HepG2 (cell line): ENCODE measurements around the gene RABEPK. TPM values are rescaled to one million over a fixed set of nuclear protein-coding genes. Genes with fewer than 3 reads are reported as not detected.

ENCODE experiments used
- ATF5 ChIP-seq: sonication (generic); formaldehyde crosslinking; IDR thresholded peaks from 2 replicates; pipeline ENCODE4 v1.4.0; 2020; ENCODE audit warnings: mild to moderate bottlenecking, low read depth, missing genetic modification reagents
- CENPBD1 ChIP-seq: sonication (generic); formaldehyde crosslinking; IDR thresholded peaks from 2 replicates; pipeline ENCODE4 v1.8.0; 2022; ENCODE audit warnings: missing genetic modification reagents, low read depth, mild to moderate bottlenecking, borderline replicate concordance
- GMEB2 ChIP-seq: IDR thresholded peaks from 2 replicates; pipeline ENCODE4 v1.6.1; 2016; ENCODE audit warnings: missing biosample characterization, missing genetic modification reagents, low read depth
- IRF1 ChIP-seq: sonication (generic); formaldehyde crosslinking; IDR thresholded peaks from 2 replicates; pipeline ENCODE4 v1.4.0; 2020; ENCODE audit warnings: low read depth, mild to moderate bottlenecking, missing genetic modification reagents
- KDM5A ChIP-seq: fragments of 200-600 bp; sonication (generic); IDR thresholded peaks from 2 replicates; pipeline ENCODE4 v1.7.0; 2018; ENCODE audit warnings: antibody characterized with exemption, mild to moderate bottlenecking, low read length, borderline replicate concordance
- MATR3 ChIP-seq: sonication (generic); formaldehyde crosslinking; IDR thresholded peaks from 2 replicates; pipeline ENCODE4 v1.4.0; 2020; ENCODE audit warnings: missing genetic modification reagents
- MLLT10 ChIP-seq: sonication (generic); formaldehyde crosslinking; IDR thresholded peaks from 2 replicates; pipeline ENCODE4 v1.4.0; 2020; ENCODE audit warnings: missing genetic modification reagents
- PHF20 ChIP-seq: sonication (generic); formaldehyde crosslinking; IDR thresholded peaks from 2 replicates; pipeline ENCODE4 v1.5.0; 2020; ENCODE audit warnings: mild to moderate bottlenecking, missing genetic modification reagents
- PRPF4 ChIP-seq: fragments of 200-400 bp; formaldehyde crosslinking; IDR thresholded peaks from 2 replicates; pipeline ENCODE4 v1.6.1; 2016; ENCODE audit warnings: low read length, low read depth; ENCODE audit not compliant: poor library complexity, severe bottlenecking
- RXRB ChIP-seq: IDR thresholded peaks from 2 replicates; pipeline ENCODE4 v1.6.1; 2016; ENCODE audit warnings: borderline replicate concordance, missing genetic modification reagents, missing compliant biosample characterization
- SALL2 ChIP-seq: sonication (generic); formaldehyde crosslinking; IDR thresholded peaks from 2 replicates; pipeline ENCODE4 v1.8.1; 2023; ENCODE audit warnings: mild to moderate bottlenecking, missing genetic modification reagents, inconsistent platforms
- SNRNP70 ChIP-seq: fragments of 200-400 bp; formaldehyde crosslinking; IDR thresholded peaks from 2 replicates; pipeline ENCODE4 v1.6.1; 2017; ENCODE audit warnings: mild to moderate bottlenecking, low read depth, low read length, moderate library complexity
- SP2 ChIP-seq: sonication (generic); formaldehyde crosslinking; IDR thresholded peaks from 2 replicates; pipeline ENCODE4 v1.5.1; 2020; ENCODE audit warnings: mild to moderate bottlenecking, missing genetic modification reagents
- TCF7 ChIP-seq: sonication (generic); IDR thresholded peaks from 2 replicates; pipeline ENCODE4 v1.6.1; 2016; ENCODE audit warnings: antibody characterized with exemption, low read depth
- TRAFD1 ChIP-seq: sonication (generic); formaldehyde crosslinking; IDR thresholded peaks from 2 replicates; pipeline ENCODE4 v1.5.1; 2020; ENCODE audit warnings: missing genetic modification reagents, mild to moderate bottlenecking, borderline replicate concordance
- YEATS2 ChIP-seq: sonication (generic); formaldehyde crosslinking; IDR thresholded peaks from 2 replicates; pipeline ENCODE4 v1.4.0; 2020; ENCODE audit warnings: missing genetic modification reagents, borderline replicate concordance
- ZNF333 ChIP-seq: sonication (generic); formaldehyde crosslinking; IDR thresholded peaks from 2 replicates; pipeline ENCODE4 v1.4.0; 2020; ENCODE audit warnings: mild to moderate bottlenecking, missing genetic modification reagents, borderline replicate concordance
- ZNF572 ChIP-seq: sonication (generic); formaldehyde crosslinking; IDR thresholded peaks from 2 replicates; pipeline ENCODE4 v1.5.1; 2020; ENCODE audit warnings: mild to moderate bottlenecking, missing genetic modification reagents
- ZNF574 ChIP-seq: sonication (generic); formaldehyde crosslinking; IDR thresholded peaks from 2 replicates; pipeline ENCODE4 v1.4.0; 2020; ENCODE audit warnings: missing genetic modification reagents
- ZNF747 ChIP-seq: sonication (generic); formaldehyde crosslinking; IDR thresholded peaks from 2 replicates; pipeline ENCODE4 v1.8.1; 2023; ENCODE audit warnings: missing genetic modification reagents, mild to moderate bottlenecking, borderline replicate concordance
- ZSCAN29 ChIP-seq: sonication (generic); formaldehyde crosslinking; conservative IDR thresholded peaks from 2 replicates; pipeline ENCODE4 v1.4.0; 2020; ENCODE audit warnings: mild to moderate bottlenecking, missing genetic modification reagents
- polyA plus RNA-seq, 8 experiments: library from polyadenylated mRNA; depleted of rRNA in 3 of 8; stranded (reverse) in 7 of 8; unstranded in 1 of 8; fragments of >200 nt; fragmentation: Illumina TruSeq in 4 of 8; extraction: Trizol in 4 of 8; gene quantifications; 2 replicates each; pipeline versions ENCODE4 v1.2.1 to v1.2.3, GENCODE V29; 2011 to 2016; ENCODE audit warnings: low read depth in 4 of 8, missing spikeins in 1 of 8, mixed read lengths in 1 of 8; ENCODE audit not compliant: insufficient read depth in 1 of 8
- total RNA-seq, 5 experiments: library from RNA; depleted of rRNA; stranded (reverse); fragments of >200 nt; fragmentation: Illumina TruSeq; extraction: Trizol; gene quantifications; 2 replicates each; pipeline ENCODE4 v1.2.3, GENCODE V29; 2016; ENCODE audit warnings: low read depth in 1 of 5

RABEPK gene
- total and polyA plus RNA-seq, 2 of the 13 experiments (the other 11 are each of a cell fraction or from before 2014, with no cell fraction given), result 75.5 to 90.0 TPM

- TF ChIP-seq MATR3 (CRISPR knock-in tag) (no peak), PHF20 (peak; percentile 57; the same call in 1 of the 2 replicates), RXRB (CRISPR knock-in tag) (no peak), YEATS2 (CRISPR knock-in tag) (no peak), TCF7 (no peak), ZNF333 (CRISPR knock-in tag) (no peak), KDM5A (no peak; the same call in 1 of the 2 replicates), SP2 (no peak), SALL2 (CRISPR knock-in tag) (peak; percentile 71; the same call in 1 of the 2 replicates), IRF1 (no peak), PRPF4 (no peak), MLLT10 (CRISPR knock-in tag) (no peak), CENPBD1 (no peak), ZNF574 (CRISPR knock-in tag) (peak; percentile 10; the same call in 1 of the 2 replicates), ZNF572 (CRISPR knock-in tag) (peak; percentile 59; the same call in 1 of the 2 replicates), GMEB2 (CRISPR knock-in tag) (no peak), ZNF747 (CRISPR knock-in tag) (no peak), SNRNP70 (no peak), ZSCAN29 (no peak), ATF5 (CRISPR knock-in tag) (no peak), TRAFD1 (CRISPR knock-in tag) (no peak)
These were observed 41.8 kb downstream of the RABEPK start (continued) for GRCh38 chr9:125241863-125242739.
